RWPE2 (cell line): ENCODE data around the gene LCTL.

Experiments
- ATAC-seq: fragments of 200-7000 bp; cut with Tn5 transposase; 3 replicates; pipeline ENCODE4 v1.9.1; 2021; ENCODE audit warnings: low read depth
- DNase-seq: peaks from one replicate; pipeline ENCODE4 v3.0.0-alpha.2; 2020; ENCODE audit warnings: low spot score
- H3K27ac ChIP-seq: fragments of 450-650 bp; 2 replicates; pipeline ENCODE4 v1.5.1; 2017; ENCODE audit warnings: mild to moderate bottlenecking; ENCODE audit not compliant: poor library complexity, severe bottlenecking
- H3K27me3 ChIP-seq: fragments of 250-450 bp; sonication (Bioruptor Pico); 2 replicates; pipeline ENCODE4 v1.5.1; 2021; ENCODE audit warnings: mild to moderate bottlenecking, moderate library complexity; ENCODE audit not compliant: insufficient read depth, poor library complexity, severe bottlenecking
- H3K36me3 ChIP-seq: fragments of 250-450 bp; sonication (Bioruptor Pico); 2 replicates; pipeline ENCODE4 v1.5.1; 2020; ENCODE audit warnings: low read depth, mild to moderate bottlenecking, moderate library complexity
- H3K4me1 ChIP-seq: fragments of 250-450 bp; sonication (Bioruptor Pico); 2 replicates; pipeline ENCODE4 v1.5.1; 2021; ENCODE audit warnings: mild to moderate bottlenecking, moderate library complexity; ENCODE audit not compliant: insufficient read depth, poor library complexity, severe bottlenecking
- H3K4me3 ChIP-seq: fragments of 250-450 bp; sonication (Bioruptor Pico); 2 replicates; pipeline ENCODE4 v1.5.1; 2021; ENCODE audit warnings: mild to moderate bottlenecking, moderate library complexity; ENCODE audit not compliant: severe bottlenecking
- H3K9me3 ChIP-seq: fragments of 250-450 bp; sonication (Bioruptor Pico); 2 replicates; pipeline ENCODE4 v1.5.1; 2021; ENCODE audit warnings: mild to moderate bottlenecking, moderate library complexity; ENCODE audit not compliant: severe bottlenecking
- CTCF ChIP-seq: fragments of 450-650 bp; IDR thresholded peaks from one replicate; pipeline ENCODE4 v1.5.1; 2017; ENCODE audit warnings: mild to moderate bottlenecking, moderate library complexity; ENCODE audit not compliant: poor library complexity, severe bottlenecking

Gene LCTL

GRCh38 chr15:66601521-66601920 is 35.7 kb upstream of the LCTL start:
- TF ChIP-seq CTCF, result no peak
- Histone ChIP-seq H3K36me3 (no peaks in the 10 kb centered on the region), H3K27me3 (no peaks in the 10 kb centered on the region), H3K4me1 (no peaks in the 10 kb centered on the region), H3K9me3 (no peaks in the 10 kb centered on the region), H3K4me3 (no peak overlapping the region), H3K27ac (no peak overlapping the region)
- no peak for DNase-seq
- no peak for ATAC-seq

GRCh38 chr15:66600240-66600627 is 34.4 kb upstream of the LCTL start:
- Histone ChIP-seq H3K27me3 (no peaks in the 10 kb centered on the region), H3K9me3 (no peaks in the 10 kb centered on the region), H3K4me3 (no peak overlapping the region), H3K27ac (no peak overlapping the region), H3K4me1 (no peaks in the 10 kb centered on the region), H3K36me3 (no peaks in the 10 kb centered on the region)
- DNase-seq (no peak), ATAC-seq (0 out of 3 replicates have a peak, but pooled peaks have one; percentile 7)
- no peak for TF ChIP-seq CTCF

GRCh38 chr15:66599536-66600239 is 33.9 kb upstream of the LCTL start:
- DNase-seq (no peak), ATAC-seq (no peak)
- Histone ChIP-seq H3K9me3 (no peaks in the 10 kb centered on the region), H3K27ac (no peak overlapping the region), H3K4me3 (no peak overlapping the region), H3K27me3 (no peaks in the 10 kb centered on the region), H3K36me3 (no peaks in the 10 kb centered on the region), H3K4me1 (no peaks in the 10 kb centered on the region)
- TF ChIP-seq CTCF, result no peak

- Histone ChIP-seq H3K9me3 (no peaks in the 10 kb centered on the region), H3K4me3 (no peak overlapping the region), H3K27ac (no peak overlapping the region), H3K4me1 (no peaks in the 10 kb centered on the region), H3K27me3 (no peaks in the 10 kb centered on the region), H3K36me3 (no peaks in the 10 kb centered on the region)
- DNase-seq, result no peak
- TF ChIP-seq CTCF, result no peak
- no peak for ATAC-seq
Observed at GRCh38 chr15:66598095-66598815, 32.5 kb upstream of the LCTL start.
